H1 (cell line): ENCODE measurements around the gene PDK2. TPM values are rescaled to one million over a fixed set of nuclear protein-coding genes. Genes with fewer than 3 reads are reported as not detected.
"Not testable (repeated sequence)": the region's sequence is repeated elsewhere in the genome, so short reads cannot be mapped to it uniquely, and the experiment has no call there.

Experiments
- CTCF ChIA-PET: fragments of 300-600 bp; sonication (Branson Sonifier 250); formaldehyde crosslinking; loops from one replicate; lab custom pipeline; 2021; ENCODE audit not compliant: partially characterized antibody; lab: Charles Lee
- POLR2A ChIA-PET: fragments of 300-600 bp; sonication (Branson Sonifier 250); formaldehyde crosslinking; loops from one replicate; lab custom pipeline; 2021; ENCODE audit warnings: inconsistent platforms; ENCODE audit not compliant: partially characterized antibody; lab: Charles Lee
- DNase-seq, 2 experiments: peaks; one replicate each; pipeline versions ENCODE4 v3.0.0 to v3.0.0-alpha.2; 2010 to 2022; ENCODE audit warnings: low spot score in 2 of 2, low read depth in 1 of 2, mixed read lengths in 1 of 2
- FAIRE-seq: peaks from 2 replicates; lab custom pipeline; 2011; peaks lifted over from hg19 to GRCh38; lab: Jason Lieb, UNC
- H2AFZ ChIP-seq: 2 replicates; pipeline ENCODE4 v1.8.1; 2012; ENCODE audit warnings: low read length, inconsistent platforms
- H2AK5ac ChIP-seq: 2 replicates; pipeline ENCODE4 v1.6.1; 2013; ENCODE audit warnings: low read depth, low read length
- H2BK120ac ChIP-seq: replicated peaks from 2 replicates; pipeline ENCODE3; 2013; ENCODE audit warnings: low read depth, low read length, inconsistent platforms
- H2BK12ac ChIP-seq: 2 replicates; pipeline ENCODE4 v1.6.1; 2013; ENCODE audit warnings: low read depth, low read length
- H2BK15ac ChIP-seq: 2 replicates; pipeline ENCODE4 v1.6.1; 2013; ENCODE audit warnings: low read length
- H2BK20ac ChIP-seq: 2 replicates; pipeline ENCODE4 v1.6.1; 2013; ENCODE audit warnings: low read length
- H2BK5ac ChIP-seq: 2 replicates; pipeline ENCODE4 v1.6.1; 2013; ENCODE audit warnings: low read depth, low read length
- H3K14ac ChIP-seq: 2 replicates; pipeline ENCODE4 v1.6.1; 2013; ENCODE audit warnings: inconsistent platforms; ENCODE audit not compliant: insufficient read length
- H3K18ac ChIP-seq: 2 replicates; pipeline ENCODE4 v1.6.1; 2013; ENCODE audit warnings: low read length; ENCODE audit errors: extremely low read depth
- H3K23ac ChIP-seq: 2 replicates; pipeline ENCODE4 v1.6.1; 2013; ENCODE audit warnings: inconsistent platforms; ENCODE audit not compliant: insufficient read length
- H3K23me2 ChIP-seq: 2 replicates; pipeline ENCODE4 v1.6.1; 2013; ENCODE audit warnings: low read depth, low read length
- H3K27ac ChIP-seq: 2 replicates; pipeline ENCODE4 v1.6.1; 2011; ENCODE audit warnings: low read depth, low read length, inconsistent platforms
- H3K27me3 ChIP-seq, 4 experiments: replicated peaks in 1 of 4; 1 replicate in 1 of 4; 2 replicates in 3 of 4; pipeline versions ENCODE4 v1.6.1 to v1.8.1; 2011 to 2013; ENCODE audit warnings: low read length in 3 of 4, mild to moderate bottlenecking in 3 of 4, inconsistent platforms in 2 of 4, mixed read lengths in 2 of 4, moderate library complexity in 1 of 4; ENCODE audit not compliant: control insufficient read depth in 3 of 4, insufficient read depth in 3 of 4; ENCODE audit errors: extremely low read depth in 1 of 4
- H3K36me3 ChIP-seq, 4 experiments: 2 replicates each; pipeline versions ENCODE4 v1.6.1 to v1.8.1; 2011 to 2013; ENCODE audit warnings: mild to moderate bottlenecking in 4 of 4, low read length in 3 of 4, moderate library complexity in 2 of 4, control low read depth in 1 of 4, inconsistent platforms in 1 of 4; ENCODE audit not compliant: insufficient read depth in 4 of 4, control insufficient read depth in 2 of 4
- H3K4ac ChIP-seq: replicated peaks from 2 replicates; pipeline ENCODE3; 2013; ENCODE audit warnings: low read length, low read depth, mixed read lengths, inconsistent platforms; ENCODE audit not compliant: insufficient read length
- H3K4me1 ChIP-seq, 4 experiments: replicated peaks in 1 of 4; 1 replicate in 1 of 4; 2 replicates in 3 of 4; pipeline versions ENCODE4 v1.6.1 to v1.8.1; 2011 to 2013; ENCODE audit warnings: low read length in 3 of 4, inconsistent platforms in 2 of 4, mixed read lengths in 1 of 4; ENCODE audit not compliant: insufficient read depth in 4 of 4, control insufficient read depth in 3 of 4
- H3K4me2 ChIP-seq, 2 experiments: 2 replicates each; pipeline versions ENCODE4 v1.6.1 to v1.8.1; 2011 to 2013; ENCODE audit warnings: low read depth in 2 of 2, low read length in 2 of 2, control low read depth in 1 of 2, inconsistent platforms in 1 of 2, mild to moderate bottlenecking in 1 of 2; ENCODE audit not compliant: insufficient read depth in 1 of 2
- H3K4me3 ChIP-seq, 4 experiments: fragments of 200-600, 300-600 bp in 1 of 4; sonication (generic), shearing (Covaris generic), sonication (Bioruptor Twin) in 1 of 4; 2 replicates each; pipeline versions ENCODE4 v1.5.1 to v1.8.1; 2011 to 2016; ENCODE audit warnings: low read length in 4 of 4, low read depth in 3 of 4, control low read depth in 2 of 4, inconsistent platforms in 2 of 4, mild to moderate bottlenecking in 2 of 4, mixed read lengths in 1 of 4, moderate library complexity in 1 of 4; ENCODE audit not compliant: insufficient read depth in 2 of 4; ENCODE audit errors: extremely low read depth in 1 of 4
- H3K56ac ChIP-seq: replicated peaks from 2 replicates; pipeline ENCODE3; 2013; ENCODE audit warnings: low read depth, mild to moderate bottlenecking, mixed read lengths, low read length, inconsistent platforms; ENCODE audit not compliant: insufficient read length
- H3K79me1 ChIP-seq: 2 replicates; pipeline ENCODE4 v1.6.1; 2013; ENCODE audit warnings: low read depth, low read length, control low read depth
- H3K79me2 ChIP-seq, 2 experiments: 2 replicates each; pipeline versions ENCODE4 v1.6.1 to v1.8.1; 2012 to 2013; ENCODE audit warnings: low read length in 2 of 2, mild to moderate bottlenecking in 2 of 2, inconsistent platforms in 1 of 2; ENCODE audit not compliant: insufficient read depth in 2 of 2, control insufficient read depth in 1 of 2
- H3K9ac ChIP-seq, 4 experiments: replicated peaks in 1 of 4; 1 replicate in 1 of 4; 2 replicates in 3 of 4; pipeline versions ENCODE4 v1.6.1 to v1.8.1; 2011 to 2013; ENCODE audit warnings: low read depth in 3 of 4, low read length in 3 of 4, control low read depth in 2 of 4, mild to moderate bottlenecking in 2 of 4, moderate library complexity in 2 of 4, inconsistent platforms in 1 of 4; ENCODE audit errors: extremely low read depth in 1 of 4
- H3K9me3 ChIP-seq, 2 experiments: 2 replicates each; pipeline versions ENCODE4 v1.6.1 to v1.8.1; 2012 to 2013; ENCODE audit warnings: mild to moderate bottlenecking in 2 of 2, moderate library complexity in 2 of 2, control low read depth in 1 of 2, inconsistent platforms in 1 of 2, low read depth in 1 of 2, low read length in 1 of 2, mixed read lengths in 1 of 2; ENCODE audit not compliant: insufficient read depth in 2 of 2
- H4K20me1 ChIP-seq, 2 experiments: replicated peaks in 1 of 2; 2 replicates each; pipeline versions ENCODE3 to v1.8.1; 2011 to 2013; ENCODE audit warnings: inconsistent platforms in 2 of 2, low read length in 2 of 2, mild to moderate bottlenecking in 1 of 2; ENCODE audit not compliant: insufficient read depth in 2 of 2, control insufficient read depth in 1 of 2
- H4K5ac ChIP-seq: 2 replicates; pipeline ENCODE4 v1.6.1; 2013; ENCODE audit warnings: low read length, low read depth, mixed read lengths, inconsistent platforms; ENCODE audit not compliant: insufficient read length
- H4K8ac ChIP-seq: 2 replicates; pipeline ENCODE4 v1.8.0; 2013; ENCODE audit warnings: mild to moderate bottlenecking, moderate library complexity, low read length, inconsistent platforms; ENCODE audit not compliant: insufficient read depth; ENCODE audit errors: extremely low read depth
- H4K91ac ChIP-seq: replicated peaks from 2 replicates; pipeline ENCODE3; 2013; ENCODE audit warnings: low read length, mixed read lengths, inconsistent platforms; ENCODE audit not compliant: insufficient read length
- BCL11A ChIP-seq, 2 experiments: IDR thresholded peaks; one replicate each; pipeline ENCODE4 v1.6.1; 2011; ENCODE audit warnings: low read depth in 2 of 2, low read length in 2 of 2, mild to moderate bottlenecking in 2 of 2
- BRCA1 ChIP-seq: IDR thresholded peaks from 2 replicates; pipeline ENCODE4 v1.6.1; 2012; ENCODE audit warnings: low read depth, low read length, improper control_type of control experiment
- KDM5A ChIP-seq: fragments of 200-600 bp; IDR thresholded peaks from 2 replicates; pipeline ENCODE4 v1.7.1; 2012; ENCODE audit warnings: mild to moderate bottlenecking, low read length, inconsistent platforms, mixed read lengths
- MAFK ChIP-seq: IDR thresholded peaks from 2 replicates; pipeline ENCODE4 v1.6.1; 2012; ENCODE audit warnings: low read depth, mild to moderate bottlenecking, improper control_type of control experiment, low read length
- RAD21 ChIP-seq, 2 experiments: IDR thresholded peaks in 1 of 2; conservative IDR thresholded peaks in 1 of 2; 2 replicates each; pipeline ENCODE4 v1.6.1; 2011; ENCODE audit warnings: low read depth in 2 of 2, low read length in 2 of 2, improper control_type of control experiment in 1 of 2, inconsistent platforms in 1 of 2, mild to moderate bottlenecking in 1 of 2, moderate library complexity in 1 of 2
- SAP30 ChIP-seq: fragments of 300-600 bp; sonication (generic); IDR thresholded peaks from 2 replicates; pipeline ENCODE4 v1.7.1; 2012; ENCODE audit warnings: low read length, moderate library complexity, mild to moderate bottlenecking, inconsistent platforms; ENCODE audit not compliant: insufficient read depth, insufficient replicate concordance
- SP2 ChIP-seq: IDR thresholded peaks from 2 replicates; pipeline ENCODE4 v1.6.1; 2012; ENCODE audit warnings: mild to moderate bottlenecking, low read length, inconsistent platforms
- SUZ12 ChIP-seq: fragments of 200-600 bp; sonication (generic); IDR thresholded peaks from 2 replicates; pipeline ENCODE4 v1.6.1; 2012; ENCODE audit warnings: mild to moderate bottlenecking, inconsistent platforms, low read length, moderate library complexity, mixed read lengths
- WGBS, 2 experiments: shearing (Covaris generic) in 1 of 2; methylation state at CpG; one replicate each; pipeline versions ENCODE4 v1.1.6 to v1.1.7; 2013 to 2015; ENCODE audit warnings: low lambda C conversion rate in 2 of 2, mixed read lengths in 2 of 2, inconsistent platforms in 1 of 2, low coverage in 1 of 2, missing lambda C conversion rate in 1 of 2; ENCODE audit not compliant: insufficient replicate concordance in 2 of 2, insufficient coverage in 1 of 2, insufficient read length in 1 of 2; ENCODE audit errors: extremely low coverage in 1 of 2, missing lambda C conversion rate in 1 of 2; 5-methylcytosine and 5-hydroxymethylcytosine counted together
- polyA plus RNA-seq, 7 experiments: library from polyadenylated mRNA; depleted of rRNA in 3 of 7; stranded (reverse) in 5 of 7; unstranded in 2 of 7; fragments of >200 nt in 5 of 7; fragments of 200-250 nt in 2 of 7; gene quantifications; 1 replicate in 5 of 7; 2 replicates in 1 of 7; 4 replicates in 1 of 7; pipeline versions ENCODE4 v1.2.1 to v1.2.3, GENCODE V29; 2011 to 2013; ENCODE audit warnings: missing spikeins in 2 of 7, mixed read lengths in 2 of 7
- total RNA-seq: library from RNA; stranded (reverse); fragmentation: NEBNext Ultra II Directional; extraction: Animal tissue kit (Norgen Biotek cat#: 25700); gene quantifications from 2 replicates; pipeline ENCODE4 v1.2.1, GENCODE V29; 2021

PDK2 gene
- total and polyA plus RNA-seq, 2 of the 8 experiments (the other 6 are each of a cell fraction or from before 2014, with no cell fraction given): 18.3 to 121 TPM

GRCh38 chr17:50060951-50061712, 34.0 kb upstream of the PDK2 start (continued):
- TF ChIP-seq RAD21 (IDR thresholded peaks at IDR 0.05 in 1 of 2, conservative IDR thresholded peaks at IDR 0.05 in 1 of 2; ENCODE audit: low read depth in 2 of 2, low read length in 2 of 2) (no peak), BCL11A (IDR thresholded peaks at IDR 0.05; ENCODE audit: low read depth in 2 of 2, low read length in 2 of 2) (no peak), SP2 (no peak), KDM5A (no peak), SAP30 (no peak), SUZ12 (no peak), MAFK (no peak), BRCA1 (no peak)

- not testable (repeated sequence) for H2BK120ac ChIP-seq, H3K4me3 ChIP-seq, H4K20me1 ChIP-seq, H3K79me1 ChIP-seq, H3K4me2 ChIP-seq, H3K4ac ChIP-seq, DNase-seq, H3K79me2 ChIP-seq, H3K23ac ChIP-seq, H2AK5ac ChIP-seq, H3K18ac ChIP-seq, H3K23me2 ChIP-seq, H3K14ac ChIP-seq, H4K5ac ChIP-seq, FAIRE-seq, H2BK5ac ChIP-seq, H3K36me3 ChIP-seq, H3K9me3 ChIP-seq, H4K8ac ChIP-seq, H3K9ac ChIP-seq, H3K27ac ChIP-seq, H2BK15ac ChIP-seq, H2BK20ac ChIP-seq, H2AFZ ChIP-seq, H4K91ac ChIP-seq, H2BK12ac ChIP-seq, H3K56ac ChIP-seq
- Histone ChIP-seq H3K27me3 (peaks cover 0 to 12% (median 11%) of the 10 kb centered on the region in 4 experiments; a peak in 5 of 7 replicates), H3K4me1 (peaks cover 0 to 13% (median 7%) of the 10 kb centered on the region in 4 experiments; a peak in 5 of 7 replicates)
- ChIA-PET POLR2A (interaction anchor here (1.4 kb wide), 1 partner anchor 13 kb away, joined by 3 read pairs; no protein-coding TSS in a partner anchor), CTCF (interaction anchor here (1.0 to 14.6 kb wide), 7 partner anchors 14 to 36 kb away, joined by 3 to 169 read pairs (median 5); no protein-coding TSS in a partner anchor)
- WGBS, 2 experiments: 93% methylated on average over 10 of the region's 10 CpGs; no CpG with 5 or more reads in 1 of the 2 experiments
Measured at GRCh38 chr17:50061713-50062045, 33.5 kb upstream of the PDK2 start.
